GM12891 (cell line): ENCODE data around the gene CYYR1.

Experiments used
- DNase-seq: peaks from one replicate; pipeline ENCODE4 v3.0.0; 2011; ENCODE audit warnings: low spot score; ENCODE audit not compliant: insufficient read length
- FAIRE-seq: peaks from 2 replicates; lab custom pipeline; 2011; peaks lifted over from hg19 to GRCh38; lab: Jason Lieb, UNC
- PAX5 ChIP-seq: IDR thresholded peaks from 2 replicates; pipeline ENCODE4 v1.6.1; 2011; ENCODE audit warnings: low read length, moderate library complexity, mild to moderate bottlenecking; ENCODE audit not compliant: insufficient read depth, severe bottlenecking
- POLR2A ChIP-seq: IDR thresholded peaks from 2 replicates; pipeline ENCODE4 v1.6.1; 2011; ENCODE audit warnings: low read depth, low read length, control low read depth
- POLR2AphosphoS5 ChIP-seq: IDR thresholded peaks from 2 replicates; pipeline ENCODE4 v1.6.1; 2011; ENCODE audit warnings: low read depth, low read length, control low read depth
- POU2F2 ChIP-seq: IDR thresholded peaks from 2 replicates; pipeline ENCODE4 v1.6.1; 2011; ENCODE audit warnings: low read depth, mild to moderate bottlenecking, control low read depth, low read length, moderate library complexity
- SPI1 ChIP-seq: IDR thresholded peaks from 2 replicates; pipeline ENCODE4 v1.6.1; 2011; ENCODE audit warnings: low read depth, low read length, control low read depth
- TAF1 ChIP-seq: IDR thresholded peaks from 2 replicates; pipeline ENCODE4 v1.6.1; 2011; ENCODE audit warnings: low read depth, low read length, control low read depth

CYYR1 gene

DNA sequence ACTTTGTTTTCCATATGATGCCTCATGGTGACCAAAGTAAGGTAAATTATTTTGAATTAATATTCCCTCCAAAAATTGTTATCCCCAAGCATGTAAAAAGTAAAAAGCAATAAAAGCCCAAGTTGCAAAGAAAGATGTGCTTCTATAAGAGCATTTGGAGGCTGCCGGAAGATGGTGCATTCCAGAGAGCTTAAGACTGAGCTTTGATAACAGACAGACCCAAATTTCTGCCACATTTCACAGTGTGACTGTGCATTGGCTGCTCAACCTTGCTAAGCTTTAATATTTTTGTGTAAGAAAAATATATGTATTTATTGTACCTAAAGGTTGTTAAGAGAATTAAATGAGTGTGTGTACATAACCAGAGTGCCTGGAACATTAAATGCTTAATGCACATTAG, 67.9 kb downstream of the CYYR1 start:
- TF ChIP-seq SPI1 = no peak
- TF ChIP-seq POLR2A = no peak
- no peak for TF ChIP-seq POLR2AphosphoS5
- TF ChIP-seq POU2F2 = no peak
- TF ChIP-seq TAF1 = no peak
- TF ChIP-seq PAX5 = no peak
- FAIRE-seq (no peak), DNase-seq (no peak)

GRCh38 chr21:26503414-26503813, 69.7 kb downstream of the CYYR1 start:
- DNase-seq (no peak), FAIRE-seq (no peak)
- TF ChIP-seq PAX5 (no peak), POLR2AphosphoS5 (no peak), POLR2A (no peak), SPI1 (no peak), POU2F2 (no peak), TAF1 (no peak)

GRCh38 chr21:26501495-26502021, 71.5 kb downstream of the CYYR1 start:
- FAIRE-seq (no peak), DNase-seq (no peak)
- TF ChIP-seq PAX5 (no peak), POU2F2 (no peak), TAF1 (no peak), POLR2AphosphoS5 (no peak), POLR2A (no peak), SPI1 (no peak)

DNA sequence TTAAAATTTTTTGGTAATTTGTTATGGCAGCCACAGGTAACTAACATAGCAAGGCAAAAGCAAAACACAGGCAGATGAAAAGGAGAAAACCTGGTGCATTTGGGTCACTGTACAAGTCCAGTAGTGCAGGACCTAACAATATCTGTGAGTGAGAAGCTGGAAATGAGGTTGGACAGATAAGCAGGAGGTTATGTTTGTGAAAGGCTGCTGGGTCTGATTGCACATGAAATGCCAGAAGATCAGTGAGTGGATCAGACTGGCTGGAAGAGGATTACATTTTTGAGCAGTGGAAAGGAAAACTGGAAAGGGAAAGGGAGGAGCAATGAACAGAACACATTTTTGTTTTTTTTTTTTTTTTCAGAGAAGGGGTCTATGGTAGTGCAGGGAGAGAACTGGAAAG, 73.6 kb downstream of the CYYR1 start:
- FAIRE-seq (no peak), DNase-seq (no peak)
- no peak for TF ChIP-seq POLR2A
- TF ChIP-seq POLR2AphosphoS5 = no peak
- TF ChIP-seq POU2F2 = no peak
- no peak for TF ChIP-seq TAF1
- no peak for TF ChIP-seq PAX5
- TF ChIP-seq SPI1 = no peak

GRCh38 chr21:26495283-26495849, 77.7 kb downstream of the CYYR1 start:
- TF ChIP-seq POLR2A (no peak), PAX5 (no peak), TAF1 (no peak), POU2F2 (no peak)
- DNase-seq (no peak), FAIRE-seq (no peak)

- FAIRE-seq = no peak
Observed at GRCh38 chr21:26491663-26492062, 81.4 kb downstream of the CYYR1 start.

GRCh38 chr21:26490771-26491170, 82.3 kb downstream of the CYYR1 start:
- TF ChIP-seq TAF1 (no peak), PAX5 (no peak), POLR2A (no peak), POLR2AphosphoS5 (no peak), SPI1 (no peak), POU2F2 (no peak)
- DNase-seq = no peak
- FAIRE-seq = no peak

More at GRCh38 chr21:26491663-26492062, 81.4 kb downstream of the CYYR1 start:
- no peak for DNase-seq
- TF ChIP-seq POLR2A (no peak), POU2F2 (no peak), POLR2AphosphoS5 (no peak), TAF1 (no peak), SPI1 (no peak), PAX5 (no peak)

DNA sequence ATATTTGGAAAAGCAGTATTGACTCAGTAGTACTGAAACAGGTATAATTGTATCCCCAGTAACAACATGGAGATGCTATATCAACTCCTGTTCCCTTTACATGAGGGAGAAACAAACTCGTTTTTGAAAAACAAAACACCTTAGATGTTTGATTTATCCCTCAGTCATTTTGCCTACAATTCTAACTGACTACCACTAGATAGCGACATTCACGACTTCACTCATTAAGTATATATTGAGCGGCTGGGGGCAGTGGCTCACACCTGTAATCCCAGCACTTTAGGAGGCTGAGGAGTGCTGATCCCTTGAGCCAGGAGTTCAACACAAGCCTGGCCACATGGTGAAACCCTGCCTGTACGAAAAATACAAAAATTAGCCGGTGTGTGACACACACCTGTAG, 83.3 kb downstream of the CYYR1 start:
- TF ChIP-seq POLR2A (no peak), SPI1 (no peak), POU2F2 (no peak), TAF1 (no peak), PAX5 (no peak), POLR2AphosphoS5 (no peak)
- DNase-seq = no peak
- FAIRE-seq = no peak

- TF ChIP-seq POU2F2 (no peak), POLR2AphosphoS5 (no peak), TAF1 (no peak), POLR2A (no peak), SPI1 (no peak), PAX5 (no peak)
- FAIRE-seq = no peak
- DNase-seq = no peak
Observed at GRCh38 chr21:26487981-26488480, 85.1 kb downstream of the CYYR1 start.
